ENCODE measurements around the gene MAN1B1.

The MAN1B1 gene

DNA sequence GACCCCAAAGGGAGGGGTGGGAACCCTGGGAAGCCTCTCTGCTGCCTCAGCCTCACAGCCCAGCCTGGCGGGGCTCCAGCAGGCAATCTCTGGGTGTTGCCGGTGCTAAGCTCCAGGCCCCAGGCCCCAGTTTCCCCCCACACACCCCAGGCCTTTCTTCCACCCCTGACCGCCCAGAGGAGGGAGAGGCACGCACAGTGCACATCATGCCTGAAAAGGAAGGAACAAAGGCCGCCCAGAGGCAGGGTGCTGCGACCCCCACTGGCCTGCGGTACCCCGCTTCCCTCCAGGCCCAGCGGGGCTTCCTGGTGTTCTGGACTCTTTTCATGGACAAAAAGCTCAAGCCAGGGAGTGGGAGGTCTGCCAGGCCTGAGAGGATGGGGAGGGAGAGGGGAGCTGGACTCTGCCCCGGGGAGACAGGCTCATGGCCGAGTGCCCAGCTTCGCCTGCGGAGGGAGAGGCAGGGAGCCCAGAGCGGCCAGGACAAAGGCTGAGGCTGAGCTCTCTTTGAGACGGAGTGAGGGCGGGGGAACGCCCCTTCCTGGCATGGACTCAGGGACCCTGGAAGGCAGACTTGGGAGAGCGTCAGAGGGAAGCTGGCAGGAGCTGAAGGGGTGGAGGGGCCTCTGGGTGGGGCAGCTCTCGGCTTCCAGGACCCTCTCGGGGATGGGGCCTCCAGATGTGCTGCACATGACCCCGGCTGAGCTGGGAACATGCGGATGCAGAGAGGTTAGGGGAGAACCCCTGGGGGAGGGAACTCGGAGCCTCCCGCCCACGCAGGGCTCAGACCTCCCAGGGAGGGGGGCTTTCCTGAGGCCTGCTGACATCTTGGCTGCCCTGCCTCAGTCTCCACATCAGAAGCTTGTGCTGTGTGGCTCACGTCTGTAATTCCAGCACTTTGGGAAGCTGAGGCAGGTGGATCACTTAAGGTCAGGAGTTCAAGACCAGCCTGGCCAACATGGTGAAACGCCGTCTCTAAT, 31.1 kb upstream of the MAN1B1 start:
- no CpG with 5 or more reads among the region's 28 CpGs for WGBS (ENCODE audit: extremely low coverage, insufficient coverage, insufficient read length)
- Histone ChIP-seq H4K91ac (ENCODE audit: low read depth, low read length) (no peak overlapping the region), H4K12ac (ENCODE audit: low read depth, low read length) (no peak overlapping the region), H3K79me1 (ENCODE audit: low read length) (no peaks in the 10 kb centered on the region), H2BK12ac (ENCODE audit: low read length) (no peak overlapping the region), H3K14ac (ENCODE audit: low read length) (no peak overlapping the region), H3K4me2 (ENCODE audit: low read length) (no peak overlapping the region), H3K27ac (ENCODE audit: low read depth, low read length) (no peak overlapping the region), H3K9ac (ENCODE audit: low read length) (no peak overlapping the region), H3K4me1 (ENCODE audit: control insufficient read depth in 1 of 2, insufficient read depth in 2 of 2, low read length in 2 of 2) (peaks cover 8 to 11% of the 10 kb centered on the region in 2 experiments), H3K27me3 (ENCODE audit: insufficient read depth, low read length) (peaks cover 22% of the 10 kb centered on the region), H3K36me3 (ENCODE audit: control insufficient read depth in 1 of 2, insufficient read depth in 2 of 2, low read length in 2 of 2) (no peaks in the 10 kb centered on the region), H3K18ac (ENCODE audit: low read length) (no peak overlapping the region), H2BK120ac (ENCODE audit: insufficient read depth, low read length, poor library complexity) (no peak overlapping the region), H2AFZ (ENCODE audit: insufficient read depth, low read length, poor library complexity) (no peak overlapping the region), H3K4me3 (ENCODE audit: low read depth, low read length) (no peak overlapping the region), H3K23ac (ENCODE audit: low read length) (no peak overlapping the region), H3K79me2 (ENCODE audit: control insufficient read depth, insufficient read depth, low read length, poor library complexity) (no peaks in the 10 kb centered on the region), H4K8ac (ENCODE audit: low read depth, low read length) (no peak overlapping the region), H3K4ac (ENCODE audit: low read depth, low read length) (no peak overlapping the region), H3K9me3 (ENCODE audit: insufficient read depth, low read depth, low read length) (peaks cover 1% of the 10 kb centered on the region), H2AK5ac (ENCODE audit: low read length) (no peak overlapping the region), H2BK5ac (ENCODE audit: low read depth, low read length, poor library complexity) (no peak overlapping the region)
- DNase-seq = no peak

DNA sequence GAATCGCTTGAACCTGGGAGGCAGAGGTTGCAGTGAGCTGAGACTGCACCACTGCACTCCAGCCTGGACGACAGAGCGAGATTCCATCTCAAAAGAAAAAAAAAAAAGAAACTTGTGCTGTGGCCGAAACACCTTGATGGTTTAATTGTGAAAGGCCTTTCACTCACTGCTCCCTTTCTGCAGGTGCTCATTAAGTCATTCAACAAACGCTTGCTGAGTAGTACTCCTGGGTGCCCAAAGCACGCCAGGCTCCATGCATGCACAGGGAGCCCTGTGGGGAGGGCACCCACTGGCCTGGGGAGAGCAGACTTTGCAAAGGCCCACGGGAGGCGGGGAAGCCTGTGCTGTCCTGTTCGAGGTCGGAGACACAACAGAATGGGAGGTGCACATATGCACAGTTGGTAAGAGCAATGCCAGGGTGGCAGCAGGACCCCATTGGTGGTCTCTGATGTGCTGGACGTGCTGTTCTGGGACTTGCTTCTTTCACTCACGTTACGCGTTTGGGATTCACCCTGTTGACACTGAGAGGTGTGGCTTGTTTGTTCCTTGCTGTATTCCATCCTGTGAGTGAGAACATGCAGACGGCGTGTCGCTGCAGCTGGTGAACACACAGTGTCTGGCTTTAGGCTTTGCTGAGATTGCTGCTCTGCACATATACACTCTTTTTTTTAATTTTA, 29.9 kb upstream of the MAN1B1 start:
- peaks cover 22% of the 10 kb centered on the region for H3K27me3 ChIP-seq (ENCODE audit: insufficient read depth, low read length)

DNA sequence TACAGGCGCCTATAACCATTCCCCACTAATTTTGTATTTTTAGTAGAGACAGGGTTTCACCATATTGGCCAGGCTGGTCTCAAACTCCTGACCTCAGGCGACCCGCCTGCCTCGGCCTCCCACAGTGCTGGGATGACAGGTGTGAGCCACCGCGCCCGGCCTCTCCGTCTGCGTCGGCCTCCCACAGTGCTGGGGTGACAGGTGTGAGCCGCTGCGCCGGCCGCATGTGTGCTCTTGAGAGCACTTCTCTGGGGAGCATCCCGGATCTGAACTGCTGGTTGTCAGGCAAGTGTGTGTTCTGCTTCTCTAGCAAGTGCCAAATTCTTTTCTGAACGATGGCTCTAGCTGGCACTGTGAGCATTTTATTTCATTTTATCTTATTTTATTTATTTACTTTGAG, 29.2 kb upstream of the MAN1B1 start:
- Histone ChIP-seq H3K4me2 (ENCODE audit: low read length) (no peak overlapping the region), H4K91ac (ENCODE audit: low read depth, low read length) (no peak overlapping the region), H3K9me3 (ENCODE audit: insufficient read depth, low read depth, low read length) (no peaks in the 10 kb centered on the region), H2AFZ (ENCODE audit: insufficient read depth, low read length, poor library complexity) (no peak overlapping the region), H2BK12ac (ENCODE audit: low read length) (no peak overlapping the region), H3K79me1 (ENCODE audit: low read length) (no peaks in the 10 kb centered on the region), H3K27me3 (ENCODE audit: insufficient read depth, low read length) (peaks cover 21% of the 10 kb centered on the region), H3K23ac (ENCODE audit: low read length) (no peak overlapping the region), H4K12ac (ENCODE audit: low read depth, low read length) (no peak overlapping the region), H3K36me3 (ENCODE audit: control insufficient read depth in 1 of 2, insufficient read depth in 2 of 2, low read length in 2 of 2) (no peaks in the 10 kb centered on the region), H2BK5ac (ENCODE audit: low read depth, low read length, poor library complexity) (no peak overlapping the region), H2BK120ac (ENCODE audit: insufficient read depth, low read length, poor library complexity) (no peak overlapping the region), H2AK5ac (ENCODE audit: low read length) (no peak overlapping the region), H3K18ac (ENCODE audit: low read length) (no peak overlapping the region), H3K4me3 (ENCODE audit: low read depth, low read length) (no peak overlapping the region), H3K79me2 (ENCODE audit: control insufficient read depth, insufficient read depth, low read length, poor library complexity) (no peaks in the 10 kb centered on the region), H3K14ac (ENCODE audit: low read length) (no peak overlapping the region), H3K4ac (ENCODE audit: low read depth, low read length) (no peak overlapping the region), H3K4me1 (ENCODE audit: control insufficient read depth in 1 of 2, insufficient read depth in 2 of 2, low read length in 2 of 2) (peaks cover 8 to 11% of the 10 kb centered on the region in 2 experiments), H3K9ac (ENCODE audit: low read length) (no peak overlapping the region), H4K8ac (ENCODE audit: low read depth, low read length) (no peak overlapping the region), H3K27ac (ENCODE audit: low read depth, low read length) (no peak overlapping the region)
- WGBS (ENCODE audit: extremely low coverage, insufficient coverage, insufficient read length) = no CpG with 5 or more reads among the region's 16 CpGs
- no peak for DNase-seq

More for the DNA sequence above, 29.9 kb upstream of the MAN1B1 start:
- Histone ChIP-seq H3K4ac (ENCODE audit: low read depth, low read length) (no peak overlapping the region), H4K12ac (ENCODE audit: low read depth, low read length) (no peak overlapping the region), H4K8ac (ENCODE audit: low read depth, low read length) (no peak overlapping the region), H3K36me3 (ENCODE audit: control insufficient read depth in 1 of 2, insufficient read depth in 2 of 2, low read length in 2 of 2) (no peaks in the 10 kb centered on the region), H3K4me2 (ENCODE audit: low read length) (no peak overlapping the region), H3K79me2 (ENCODE audit: control insufficient read depth, insufficient read depth, low read length, poor library complexity) (no peaks in the 10 kb centered on the region), H2BK12ac (ENCODE audit: low read length) (no peak overlapping the region), H2AFZ (ENCODE audit: insufficient read depth, low read length, poor library complexity) (no peak overlapping the region), H3K18ac (ENCODE audit: low read length) (no peak overlapping the region), H3K27ac (ENCODE audit: low read depth, low read length) (no peak overlapping the region), H4K91ac (ENCODE audit: low read depth, low read length) (no peak overlapping the region), H3K23ac (ENCODE audit: low read length) (no peak overlapping the region), H2AK5ac (ENCODE audit: low read length) (no peak overlapping the region), H3K9me3 (ENCODE audit: insufficient read depth, low read depth, low read length) (no peaks in the 10 kb centered on the region), H3K14ac (ENCODE audit: low read length) (no peak overlapping the region), H3K4me3 (ENCODE audit: low read depth, low read length) (peak overlapping the region; percentile 43), H2BK120ac (ENCODE audit: insufficient read depth, low read length, poor library complexity) (no peak overlapping the region), H3K9ac (ENCODE audit: low read length) (no peak overlapping the region), H2BK5ac (ENCODE audit: low read depth, low read length, poor library complexity) (no peak overlapping the region), H3K79me1 (ENCODE audit: low read length) (no peaks in the 10 kb centered on the region), H3K4me1 (ENCODE audit: control insufficient read depth in 1 of 2, insufficient read depth in 2 of 2, low read length in 2 of 2) (peaks cover 8 to 11% of the 10 kb centered on the region in 2 experiments)
- WGBS (ENCODE audit: extremely low coverage, insufficient coverage, insufficient read length) = no CpG with 5 or more reads among the region's 17 CpGs
- DNase-seq = no peak

DNA sequence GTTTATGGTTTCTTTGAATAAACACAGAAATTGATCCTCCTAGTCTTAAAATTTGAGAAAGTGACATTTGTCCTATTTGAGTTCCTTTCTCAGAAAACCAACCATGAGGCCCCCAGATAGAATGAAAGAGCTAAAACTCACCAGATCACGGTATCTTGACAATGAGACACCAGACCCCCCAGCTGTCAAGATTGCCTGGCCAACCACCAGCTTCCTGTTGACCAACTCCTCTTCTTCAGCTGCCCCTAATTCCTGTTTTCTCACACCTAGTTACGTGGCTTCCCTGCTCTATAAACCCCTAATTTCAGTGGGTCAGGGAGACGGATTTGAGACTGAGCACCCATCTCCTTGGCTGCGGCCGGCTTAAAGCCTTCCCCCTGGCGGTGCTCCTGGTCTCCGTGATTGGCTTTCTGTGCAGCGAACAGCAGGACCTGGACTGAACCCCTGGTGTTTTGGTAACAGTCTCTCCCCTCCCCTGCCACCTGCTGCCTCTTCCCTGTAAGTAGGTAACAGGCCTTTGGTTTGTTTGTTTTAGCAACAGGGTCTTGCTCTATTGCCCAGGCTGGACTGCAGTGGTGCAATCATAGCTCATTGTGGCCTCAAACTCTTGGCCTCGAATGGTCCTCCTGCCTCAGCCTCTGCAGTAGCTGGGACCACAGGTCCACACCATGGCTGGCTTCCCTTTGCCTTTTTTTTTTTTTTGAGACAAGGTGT, 28.1 kb upstream of the MAN1B1 start:
- Histone ChIP-seq H4K91ac (ENCODE audit: low read depth, low read length) (no peak overlapping the region), H3K4me1 (ENCODE audit: control insufficient read depth in 1 of 2, insufficient read depth in 2 of 2, low read length in 2 of 2) (peaks cover 6 to 7% of the 10 kb centered on the region in 2 experiments), H3K79me1 (ENCODE audit: low read length) (no peaks in the 10 kb centered on the region), H3K9ac (ENCODE audit: low read length) (no peak overlapping the region), H2AK5ac (ENCODE audit: low read length) (no peak overlapping the region), H3K27ac (ENCODE audit: low read depth, low read length) (no peak overlapping the region), H3K4me3 (ENCODE audit: low read depth, low read length) (peak overlapping the region; percentile 50), H2BK5ac (ENCODE audit: low read depth, low read length, poor library complexity) (no peak overlapping the region), H3K14ac (ENCODE audit: low read length) (no peak overlapping the region), H4K8ac (ENCODE audit: low read depth, low read length) (no peak overlapping the region), H2BK120ac (ENCODE audit: insufficient read depth, low read length, poor library complexity) (no peak overlapping the region), H2BK12ac (ENCODE audit: low read length) (no peak overlapping the region), H3K4me2 (ENCODE audit: low read length) (no peak overlapping the region), H3K36me3 (ENCODE audit: control insufficient read depth in 1 of 2, insufficient read depth in 2 of 2, low read length in 2 of 2) (no peaks in the 10 kb centered on the region), H2AFZ (ENCODE audit: insufficient read depth, low read length, poor library complexity) (no peak overlapping the region), H3K23ac (ENCODE audit: low read length) (peak overlapping the region; percentile 80), H3K4ac (ENCODE audit: low read depth, low read length) (no peak overlapping the region), H3K79me2 (ENCODE audit: control insufficient read depth, insufficient read depth, low read length, poor library complexity) (no peaks in the 10 kb centered on the region), H3K27me3 (ENCODE audit: insufficient read depth, low read length) (peaks cover 10% of the 10 kb centered on the region), H3K9me3 (ENCODE audit: insufficient read depth, low read depth, low read length) (no peaks in the 10 kb centered on the region), H4K12ac (ENCODE audit: low read depth, low read length) (no peak overlapping the region), H3K18ac (ENCODE audit: low read length) (no peak overlapping the region)
- DNase-seq = no peak
- WGBS (ENCODE audit: extremely low coverage, insufficient coverage, insufficient read length) = no CpG with 5 or more reads among the region's 9 CpGs

Data from trophoblast cell (in vitro differentiated cells and primary cell).